IPS DF 4.7 (cell line): ENCODE data around the gene EDN1.

Experiments
- DNase-seq: peaks from one replicate; pipeline ENCODE4 v3.0.0-alpha.2; 2013; ENCODE audit warnings: low spot score; ENCODE audit errors: extremely low read depth

EDN1 gene

GRCh38 chr6:12289933-12290820 is at the start of gene EDN1:
EDN1 (plus strand) TSS chr6:12290361; CDS start chr6:12290630, 269 bp downstream.
- DNase-seq: no peak

GRCh38 chr6:12241493-12242175 is 48.5 kb upstream of the EDN1 start:
- no peak for DNase-seq

GRCh38 chr6:12243169-12243568 is 47.0 kb upstream of the EDN1 start:
- no peak for DNase-seq

- no peak for DNase-seq
Measured at GRCh38 chr6:12245360-12245759, 44.8 kb upstream of the EDN1 start.

- no peak for DNase-seq
Measured at GRCh38 chr6:12245763-12246718, 44.1 kb upstream of the EDN1 start.

GRCh38 chr6:12246900-12247299 is 43.3 kb upstream of the EDN1 start:
- no peak for DNase-seq

GRCh38 chr6:12249541-12250382 is 40.4 kb upstream of the EDN1 start:
- DNase-seq: no peak

- no peak for DNase-seq
Measured at GRCh38 chr6:12250383-12250770, 39.8 kb upstream of the EDN1 start.

GRCh38 chr6:12254210-12254609 is 36.0 kb upstream of the EDN1 start:
- DNase-seq: no peak

GRCh38 chr6:12258191-12258590 is 32.0 kb upstream of the EDN1 start:
- DNase-seq: no peak

- no peak for DNase-seq
Measured at GRCh38 chr6:12258591-12259075, 31.5 kb upstream of the EDN1 start.

- no peak for DNase-seq
Measured at GRCh38 chr6:12260458-12261093, 29.6 kb upstream of the EDN1 start.

GRCh38 chr6:12261502-12261901 is 28.7 kb upstream of the EDN1 start:
- DNase-seq: no peak

- no peak for DNase-seq
Measured at GRCh38 chr6:12262236-12263061, 27.7 kb upstream of the EDN1 start.

GRCh38 chr6:12263403-12263802 is 26.8 kb upstream of the EDN1 start:
- no peak for DNase-seq

GRCh38 chr6:12264671-12265070 is 25.5 kb upstream of the EDN1 start:
- DNase-seq: no peak

GRCh38 chr6:12265296-12265695 is 24.9 kb upstream of the EDN1 start:
- no peak for DNase-seq

GRCh38 chr6:12265791-12266190 is 24.4 kb upstream of the EDN1 start:
- no peak for DNase-seq

GRCh38 chr6:12266571-12266970 is 23.6 kb upstream of the EDN1 start:
- DNase-seq: no peak
